ENCODE measurements around the gene LLGL2. TPM values are rescaled to one million over a fixed set of nuclear protein-coding genes. Genes with fewer than 3 reads are reported as not detected.

Gene LLGL2
- total RNA-seq, 1 experiment from 2014 or later = 8.8 TPM

- DNase-seq (ENCODE audit: extremely low read depth, low read depth) = no peak
These were observed 33.8 kb upstream of the LLGL2 start for GRCh38 chr17:75491680-75492079.

GRCh38 chr17:75492555-75493168 lies 32.8 kb upstream of the LLGL2 start:
- no peak for DNase-seq (ENCODE audit: extremely low read depth, low read depth)

DNA sequence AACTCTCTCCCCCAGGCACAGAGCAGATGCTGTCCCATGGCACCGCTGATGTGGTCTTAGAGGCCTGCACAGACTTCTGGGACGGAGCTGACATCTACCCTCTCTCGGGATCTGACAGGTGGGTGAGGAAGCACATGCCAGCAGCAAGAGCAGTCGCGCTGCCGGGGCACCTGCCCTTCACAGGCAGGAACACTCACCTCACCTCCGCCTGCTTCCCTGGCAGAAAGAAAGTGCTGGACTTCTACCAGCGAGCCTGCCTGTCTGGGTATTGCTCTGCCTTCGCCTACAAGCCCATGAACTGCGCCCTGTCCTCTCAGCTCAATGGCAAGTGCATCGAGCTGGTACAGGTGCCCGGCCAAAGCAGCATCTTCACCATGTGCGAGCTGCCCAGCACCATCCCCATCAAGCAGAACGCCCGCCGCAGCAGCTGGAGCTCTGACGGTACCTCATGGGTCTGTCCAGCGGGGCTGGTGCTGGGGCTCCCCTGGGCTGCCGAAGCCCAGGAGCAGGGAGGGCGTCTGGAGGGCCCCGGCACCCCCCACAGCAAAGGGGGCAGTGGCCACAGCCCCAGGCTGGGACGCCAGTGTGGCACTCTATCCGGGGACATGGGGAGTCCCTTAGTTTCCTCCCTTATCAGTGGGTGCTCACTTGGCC lies 31.9 kb upstream of the LLGL2 start:
- DNase-seq (ENCODE audit: extremely low read depth, low read depth) = no peak

DNA sequence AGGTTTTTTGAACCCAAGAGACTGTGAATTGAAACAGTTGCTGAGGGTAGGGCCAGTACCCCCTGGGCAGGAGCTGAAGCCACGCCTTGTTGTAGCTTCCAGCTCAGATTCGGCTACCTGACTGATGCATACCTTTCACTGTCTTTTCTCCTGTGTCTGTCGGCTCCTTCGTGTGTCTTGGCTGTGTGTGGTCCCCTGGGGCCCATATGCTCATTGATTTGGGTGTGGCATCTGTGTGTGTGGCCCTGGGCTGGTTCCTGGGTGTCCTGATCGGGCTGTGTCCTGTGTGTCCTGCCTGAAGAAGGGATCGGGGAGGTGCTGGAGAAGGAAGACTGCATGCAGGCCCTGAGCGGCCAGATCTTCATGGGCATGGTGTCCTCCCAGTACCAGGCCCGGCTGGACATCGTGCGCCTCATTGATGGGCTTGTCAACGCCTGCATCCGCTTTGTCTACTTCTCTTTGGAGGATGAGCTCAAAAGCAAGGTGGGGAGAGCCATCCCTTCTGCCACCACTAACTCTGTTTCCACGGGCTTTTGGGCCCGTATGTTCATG lies 31.1 kb upstream of the LLGL2 start:
- DNase-seq (ENCODE audit: extremely low read depth, low read depth) = no peak

DNA sequence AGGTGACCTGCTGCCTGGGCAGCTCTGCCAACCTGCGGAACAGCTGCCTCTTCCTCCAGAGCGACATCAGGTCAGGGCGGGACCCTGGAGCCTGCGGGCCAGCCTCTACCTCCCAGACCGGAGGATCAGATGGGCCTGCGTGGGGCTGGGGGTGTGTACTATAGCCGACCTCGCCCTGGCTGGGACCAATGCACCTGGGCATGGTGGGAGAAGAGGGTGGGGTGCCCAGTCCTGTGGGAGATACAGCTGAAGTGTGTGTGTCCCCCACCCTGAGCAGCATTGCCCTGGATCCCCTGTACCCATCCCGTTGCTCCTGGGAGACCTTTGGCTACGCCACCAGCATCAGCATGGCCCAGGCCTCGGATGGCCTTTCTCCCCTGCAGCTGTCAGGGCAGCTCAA lies 29.5 kb upstream of the LLGL2 start:
- no peak for DNase-seq (ENCODE audit: extremely low read depth, low read depth)

DNA sequence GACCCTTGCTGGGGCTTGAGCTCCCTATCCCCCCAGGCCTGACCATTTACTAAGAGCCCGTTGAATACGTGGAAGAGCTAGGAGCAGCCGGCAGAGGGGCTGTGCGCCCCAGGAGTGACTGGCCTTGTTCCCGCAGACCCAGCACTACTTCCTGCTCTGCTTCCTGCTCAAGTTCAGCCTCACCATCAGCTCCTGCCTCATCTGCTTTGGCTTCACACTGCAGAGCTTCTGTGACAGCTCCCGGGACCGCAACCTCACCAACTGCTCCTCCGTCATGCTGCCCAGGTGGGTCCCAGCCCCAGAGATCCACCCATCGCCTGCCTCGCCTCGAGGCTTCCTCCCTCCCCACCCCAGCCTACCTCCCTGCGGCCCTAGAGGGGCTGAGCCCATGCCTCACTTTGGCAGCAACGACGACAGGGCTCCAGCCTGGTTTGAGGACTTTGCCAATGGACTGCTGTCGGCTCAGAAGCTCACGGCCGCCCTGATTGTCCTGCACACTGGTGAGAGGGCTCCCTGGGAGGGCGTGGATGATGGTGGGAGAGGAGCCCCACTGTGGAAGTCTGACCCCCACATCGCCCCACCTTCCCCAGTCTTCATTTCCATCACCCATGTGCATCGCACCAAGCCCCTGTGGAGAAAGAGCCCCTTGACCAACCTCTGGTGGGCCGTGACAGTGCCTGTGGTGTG lies 27.3 kb upstream of the LLGL2 start:
- DNase-seq (ENCODE audit: extremely low read depth, low read depth) = no peak

DNA sequence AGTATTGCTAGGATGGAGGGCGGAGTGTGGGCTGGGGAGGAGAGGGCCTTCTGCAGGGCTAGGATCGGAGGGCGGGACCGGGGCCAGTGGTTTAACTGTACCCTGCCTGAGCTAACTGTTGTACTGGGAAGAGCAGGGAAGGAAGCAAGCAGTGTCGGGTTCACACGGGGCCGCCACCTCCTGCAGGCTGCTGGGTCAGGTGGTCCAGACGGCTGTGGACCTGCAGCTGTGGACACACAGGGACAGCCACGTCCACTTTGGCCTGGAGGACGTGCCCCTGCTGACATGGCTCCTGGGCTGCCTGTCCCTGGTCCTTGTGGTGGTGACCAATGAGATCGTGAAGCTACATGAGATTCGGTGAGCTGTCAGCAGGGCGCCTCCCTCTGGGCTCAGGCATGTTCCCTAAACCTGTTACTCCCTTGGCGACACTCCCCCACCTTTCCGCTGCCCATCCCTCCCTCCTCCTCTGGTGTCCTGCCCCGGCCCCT lies 26.7 kb upstream of the LLGL2 start:
- DNase-seq (ENCODE audit: extremely low read depth, low read depth) = no peak

DNA sequence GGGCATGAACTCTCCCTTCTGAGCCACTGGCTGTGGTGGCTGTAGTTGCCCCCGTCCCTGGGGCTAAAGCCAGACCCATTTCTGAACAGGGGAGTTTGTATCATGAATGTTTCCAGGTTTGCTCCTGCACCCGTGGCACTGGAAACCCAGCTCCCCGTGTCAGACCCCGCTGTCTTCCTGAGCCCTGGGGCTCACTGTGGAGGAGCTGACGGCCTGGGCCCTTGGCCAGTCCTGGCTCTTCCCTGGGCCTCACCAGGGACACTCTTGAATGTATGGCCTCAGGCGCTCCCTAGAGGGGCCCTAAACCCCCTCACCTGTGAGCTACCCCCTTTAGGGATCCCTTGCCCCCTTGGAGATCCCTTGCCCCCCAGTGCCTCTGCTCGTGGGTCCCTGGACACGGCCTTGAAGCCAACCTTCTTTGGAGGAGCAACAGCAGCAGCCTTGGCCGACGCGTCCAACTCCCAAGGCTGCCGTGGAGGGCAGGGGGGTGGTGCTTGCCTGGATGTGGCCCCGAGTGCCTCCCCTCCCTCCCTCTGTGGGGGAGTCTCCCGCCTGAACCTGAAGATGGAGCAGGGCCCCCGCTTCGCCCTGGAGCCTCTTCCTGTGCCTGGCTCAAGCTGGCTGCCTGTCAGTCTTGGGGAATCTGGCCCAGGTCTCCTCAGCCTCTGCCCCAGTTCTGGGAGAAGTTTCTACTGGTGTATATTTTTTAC lies 26.0 kb upstream of the LLGL2 start:
- DNase-seq (ENCODE audit: extremely low read depth, low read depth) = no peak

- DNase-seq (ENCODE audit: extremely low read depth, low read depth) = no peak
These were observed 24.9 kb upstream of the LLGL2 start for GRCh38 chr17:75500419-75501216.

DNA sequence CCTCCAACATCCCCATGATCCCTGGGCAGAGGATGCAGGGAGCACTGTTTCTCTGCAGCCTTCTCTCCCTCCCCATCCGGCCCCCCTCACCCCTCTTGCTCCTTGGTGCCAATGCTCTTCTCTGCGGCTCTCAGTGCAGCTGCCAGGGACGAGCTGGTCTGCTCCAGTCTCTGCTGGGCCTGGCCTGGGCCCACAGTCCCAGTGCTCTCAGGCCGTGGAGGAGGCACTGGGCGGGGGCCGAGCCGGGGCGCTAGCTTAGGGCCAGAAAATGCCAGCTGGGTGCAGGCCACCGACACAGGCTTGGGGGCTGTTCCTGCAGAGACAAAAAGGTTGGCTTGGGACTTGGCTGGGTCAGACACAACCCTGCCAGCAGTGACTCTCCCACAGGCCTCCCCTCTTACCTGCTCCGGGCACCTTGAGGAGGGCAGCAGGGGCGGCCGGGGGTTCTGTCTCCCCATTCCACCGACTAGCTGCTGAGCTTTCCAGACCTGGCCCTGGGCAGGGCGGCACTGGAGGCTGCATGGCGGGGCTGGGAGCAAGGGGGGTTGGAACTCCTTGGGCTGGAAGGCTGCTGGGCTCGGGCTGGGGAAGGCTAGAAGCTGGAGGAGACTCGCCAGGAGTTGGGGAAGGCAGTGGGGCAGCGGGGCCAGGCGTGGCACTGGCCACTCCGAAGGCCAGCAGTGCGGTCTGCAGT lies 24.0 kb upstream of the LLGL2 start:
- no peak for DNase-seq (ENCODE audit: extremely low read depth, low read depth)

- DNase-seq (ENCODE audit: extremely low read depth, low read depth) = no peak
These were observed 23.3 kb upstream of the LLGL2 start for GRCh38 chr17:75502072-75502720.

DNA sequence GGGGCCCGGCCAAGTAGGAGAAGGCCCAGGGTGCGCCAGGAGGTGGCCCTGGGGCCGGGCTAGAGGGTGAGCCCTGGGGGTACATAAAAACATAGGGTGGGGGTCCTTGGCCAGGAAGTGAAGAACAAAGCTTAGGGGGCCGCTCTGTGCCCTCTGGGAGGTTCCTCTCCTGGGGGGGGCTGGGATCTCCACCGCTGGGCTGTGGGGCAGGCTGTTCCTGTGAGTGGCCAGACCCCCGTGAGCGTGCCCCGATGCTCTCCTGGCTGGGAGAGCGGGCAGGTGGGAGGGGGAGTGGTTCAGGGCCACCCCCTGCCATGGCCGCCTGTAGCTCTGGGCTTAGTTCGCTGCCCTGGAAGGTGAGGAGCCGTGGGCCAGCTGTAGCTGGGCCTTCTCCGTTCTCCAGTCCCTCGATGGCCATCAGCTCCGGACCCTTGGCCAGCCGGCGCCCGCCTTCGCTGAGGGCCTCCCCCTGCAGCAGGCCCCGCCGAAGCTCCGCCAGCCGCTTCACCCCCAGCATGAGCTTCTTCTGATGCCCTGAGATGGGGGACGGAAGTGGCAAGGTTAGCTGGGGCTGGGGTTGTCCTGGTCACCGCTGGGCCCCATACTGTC lies 22.7 kb upstream of the LLGL2 start:
- no peak for DNase-seq (ENCODE audit: extremely low read depth, low read depth)

GRCh38 chr17:75503337-75503950 lies 22.1 kb upstream of the LLGL2 start:
- no peak for DNase-seq (ENCODE audit: extremely low read depth, low read depth)

DNA sequence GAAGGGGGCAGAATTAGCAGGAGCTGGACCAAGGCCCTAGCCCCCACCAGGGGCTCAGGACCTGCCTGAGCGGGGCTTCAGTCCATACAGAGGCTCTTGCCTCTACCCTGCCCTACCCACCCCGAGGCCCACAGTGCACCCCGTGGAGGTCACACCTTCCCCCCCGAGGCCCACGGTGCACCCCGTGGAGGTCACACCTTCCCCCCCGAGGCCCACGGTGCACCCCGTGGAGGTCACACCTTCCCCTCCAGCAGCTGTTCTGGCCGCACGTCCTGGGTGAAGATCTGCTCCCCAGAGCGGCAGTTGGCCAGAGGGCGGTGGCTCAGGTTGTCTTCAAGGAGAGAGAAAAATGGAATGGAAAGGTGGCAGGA lies 21.5 kb upstream of the LLGL2 start:
- no peak for DNase-seq (ENCODE audit: extremely low read depth, low read depth)

DNA sequence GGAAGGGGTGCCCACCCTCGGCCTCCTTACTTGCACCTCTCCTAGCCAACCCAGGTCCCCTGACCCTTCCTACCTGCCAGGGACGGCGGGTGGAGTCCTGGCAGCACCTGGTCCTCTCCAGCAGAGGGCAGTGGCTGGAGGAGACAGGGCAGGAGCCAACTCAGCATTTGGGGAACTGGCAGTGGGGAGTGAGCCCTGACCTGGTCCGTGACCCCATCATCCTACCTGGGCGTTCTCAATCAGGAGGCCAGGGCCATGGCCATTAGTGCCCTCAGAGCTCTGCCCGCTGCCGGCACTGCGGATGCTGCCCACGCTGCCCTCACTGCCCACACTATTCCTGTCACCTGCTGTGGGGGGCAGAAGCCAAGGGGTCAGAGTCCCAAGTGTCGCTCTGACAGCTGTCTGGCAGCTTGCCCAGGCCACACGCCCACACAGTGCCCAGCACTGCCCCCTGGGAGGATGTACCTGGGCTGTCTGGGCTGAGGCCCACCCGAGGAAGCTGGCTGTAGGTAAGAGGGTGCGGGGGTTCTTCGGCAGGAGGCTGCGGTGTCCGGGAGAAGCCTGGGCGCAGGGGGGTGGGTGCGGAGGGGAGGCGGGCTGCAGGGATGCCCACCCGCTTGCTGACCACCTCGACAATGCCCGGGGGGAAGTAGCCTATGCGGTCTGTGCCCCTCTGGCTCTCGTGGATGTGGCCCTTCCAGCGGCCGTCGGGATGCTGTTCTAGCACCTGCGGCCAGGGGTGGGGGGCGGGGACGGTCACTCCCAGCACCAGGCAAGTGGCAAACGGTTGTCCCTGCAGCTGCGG lies 20.9 kb upstream of the LLGL2 start:
- peak; percentile 40 for DNase-seq (ENCODE audit: extremely low read depth, low read depth)

DNA sequence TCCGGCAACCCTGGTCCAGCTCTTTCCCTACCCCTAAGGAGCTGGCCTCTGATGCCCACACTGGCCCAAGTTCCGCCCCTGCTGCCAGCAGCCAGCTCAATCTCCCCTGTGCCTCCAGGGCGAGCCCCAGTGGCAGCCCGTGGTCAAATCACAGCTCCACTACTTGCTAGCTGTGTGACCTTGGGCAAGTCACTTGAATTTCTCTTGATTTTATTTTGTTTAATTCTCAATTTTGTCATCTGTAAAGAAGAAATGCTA lies 20.4 kb upstream of the LLGL2 start:
- no peak for DNase-seq (ENCODE audit: extremely low read depth, low read depth)

DNA sequence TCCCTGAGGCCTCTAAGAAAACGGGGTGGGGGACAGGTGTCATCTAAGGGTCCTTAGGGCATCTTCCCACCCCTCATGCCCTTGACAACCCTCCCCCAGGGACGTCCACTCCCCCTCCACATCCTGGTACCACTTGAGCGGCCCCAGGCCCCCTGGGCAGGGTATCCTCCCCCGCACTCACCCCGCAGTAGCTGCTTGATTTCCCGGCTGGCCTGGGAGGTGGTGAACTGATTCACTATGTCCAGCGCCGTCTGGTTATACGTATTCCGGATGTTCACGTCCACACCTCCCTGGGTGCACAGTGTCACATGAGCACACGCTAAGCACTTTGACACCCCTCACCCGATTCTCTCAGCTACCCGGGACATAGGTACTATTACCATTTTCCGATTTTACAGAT lies 19.9 kb upstream of the LLGL2 start:
- no peak for DNase-seq (ENCODE audit: extremely low read depth, low read depth)

GRCh38 chr17:75506134-75506533 lies 19.4 kb upstream of the LLGL2 start:
- no peak for DNase-seq (ENCODE audit: extremely low read depth, low read depth)
